Fibroblast of skin of right quadriceps (primary cell): ENCODE results near the gene CXCR6.
"Not testable (repeated sequence)": the region's sequence is repeated elsewhere in the genome, so short reads cannot be mapped to it uniquely, and the experiment has no call there.

Source experiments
- DNase-seq: peaks from one replicate; pipeline ENCODE4 v3.0.0-alpha.2; 2013

The CXCR6 gene

GRCh38 chr3:45992133-45992729 lies 49.0 kb downstream of the CXCR6 start:
- no peak for DNase-seq

- peak; percentile 95 for DNase-seq
Measured at GRCh38 chr3:45992821-45993221, 49.6 kb downstream of the CXCR6 start.

GRCh38 chr3:45993421-45994027 lies 50.3 kb downstream of the CXCR6 start:
- DNase-seq, result no peak

GRCh38 chr3:45994419-45995235 lies 51.4 kb downstream of the CXCR6 start:
- no peak for DNase-seq

- DNase-seq, result peak; percentile 83
Measured at GRCh38 chr3:45995236-45996192, 52.2 kb downstream of the CXCR6 start, which contains the start of gene FYCO1. FYCO1 (minus strand) TSS chr3:45995824; CDS start chr3:45984910, 10,914 bp downstream.

- DNase-seq, result not testable (repeated sequence)
Measured at GRCh38 chr3:45997499-45997898, 54.2 kb downstream of the CXCR6 start.

GRCh38 chr3:45997942-45998341 lies 54.7 kb downstream of the CXCR6 start:
- DNase-seq, result no peak
